Hematopoietic multipotent progenitor cell (in vitro differentiated cells): ENCODE results near the gene FERMT2. TPM values are rescaled to one million over a fixed set of nuclear protein-coding genes. Genes with fewer than 3 reads are reported as not detected.

Experiments
- DNase-seq, 3 donors: peaks; one replicate each; pipeline ENCODE4 v3.0.0-alpha.2; 2011 to 2015; ENCODE audit warnings: low read depth in 2 of 3, low spot score in 2 of 3
- total RNA-seq: library from RNA; depleted of rRNA; stranded (reverse); fragments of >200 nt; gene quantifications from one replicate; pipeline ENCODE4 v1.2.3, GENCODE V29; 2012

Gene FERMT2
- total RNA-seq, 1 donor: under 0.01 TPM

DNA sequence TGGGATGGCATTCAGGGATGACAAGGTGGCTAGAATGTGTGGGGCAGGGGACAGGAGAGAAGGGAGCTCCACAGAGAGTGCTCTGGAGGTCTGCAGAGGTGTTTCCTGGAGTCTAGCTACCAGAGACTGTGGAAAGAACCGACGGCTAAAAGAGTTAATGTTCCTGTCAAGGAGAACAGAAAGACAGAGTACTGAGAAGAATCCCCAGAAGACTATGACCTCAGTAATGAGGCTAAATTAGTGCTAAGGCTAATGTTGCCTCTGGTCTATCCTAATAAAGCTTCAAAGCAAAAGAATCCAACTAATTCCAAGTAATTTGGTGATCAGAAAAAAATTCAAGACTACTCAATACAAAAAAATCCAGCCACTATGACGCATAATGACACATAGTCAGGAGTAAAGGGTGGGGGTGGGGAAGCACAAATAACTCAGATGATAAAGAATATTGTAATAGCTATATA lies 44.7 kb downstream of the FERMT2 start:
- no peak for DNase-seq

DNA sequence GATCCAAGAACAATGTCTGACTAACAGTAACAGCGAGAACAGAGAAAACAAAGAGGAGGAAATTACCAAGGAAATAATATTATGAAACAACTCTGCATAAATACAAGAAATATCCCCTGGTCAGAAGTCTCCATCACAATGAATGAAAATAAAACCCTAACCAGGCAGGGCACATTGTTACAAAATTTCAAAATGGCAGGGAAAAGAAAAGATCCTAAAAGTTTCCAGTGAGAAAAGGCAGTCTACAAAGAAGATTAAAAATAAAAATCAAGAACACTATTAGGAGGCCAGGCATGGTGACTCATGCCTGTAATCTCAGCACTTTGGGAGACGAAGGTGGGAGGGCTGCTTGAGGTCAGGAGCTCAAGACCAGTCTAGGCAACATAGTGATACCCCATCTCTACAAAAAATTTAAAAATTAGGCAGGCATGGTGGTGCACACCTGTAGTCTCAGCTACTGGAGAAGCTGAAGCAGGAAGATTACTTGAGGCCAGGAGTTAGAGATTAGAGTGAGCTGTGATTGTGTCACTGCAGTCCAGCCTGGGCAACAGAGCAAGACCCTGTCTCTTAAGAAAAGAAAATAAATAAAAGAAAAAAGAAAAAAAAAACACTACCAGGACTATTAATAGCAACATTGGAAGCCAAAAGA lies 47.8 kb downstream of the FERMT2 start:
- no peak for DNase-seq

- DNase-seq: no peak
Measured at GRCh38 chr14:52901357-52901980, 49.4 kb downstream of the FERMT2 start.

DNA sequence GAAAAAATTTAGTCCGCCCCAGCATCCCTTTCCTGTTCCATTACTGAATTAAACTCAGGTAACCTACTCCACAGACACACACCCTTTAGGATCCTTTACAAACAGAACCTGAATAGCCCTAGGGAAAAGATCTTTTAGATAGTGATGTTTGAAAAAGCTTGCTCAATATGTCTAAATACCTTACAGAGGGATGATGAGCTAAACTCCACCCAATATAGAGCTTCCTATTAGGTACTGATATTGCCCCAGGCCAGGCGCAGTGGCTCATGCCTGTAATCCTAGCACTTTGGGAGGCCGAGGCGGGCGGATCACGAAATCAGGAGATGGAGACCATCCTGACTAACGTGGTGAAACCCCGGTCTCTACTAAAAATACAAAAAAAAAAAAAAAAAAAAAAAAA lies 50.1 kb downstream of the FERMT2 start:
- DNase-seq: no peak

DNA sequence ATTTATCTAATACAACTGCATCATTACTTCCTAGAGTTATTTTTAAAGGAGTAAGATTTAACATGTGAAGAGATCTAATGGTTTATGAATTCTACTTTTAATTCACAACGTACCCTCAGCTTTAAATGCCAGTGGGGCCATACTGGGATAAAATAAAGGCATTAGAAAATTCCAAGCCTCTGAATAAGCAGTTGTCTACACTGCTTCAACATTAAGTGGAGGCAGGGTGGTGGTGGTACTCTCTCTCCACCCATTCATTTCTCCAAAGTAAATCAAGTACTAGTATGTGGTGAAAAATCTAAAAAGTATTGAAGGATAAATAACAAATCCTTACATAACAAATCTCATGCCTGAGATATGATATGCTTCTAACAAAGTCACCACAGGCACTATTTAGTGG lies 52.4 kb downstream of the FERMT2 start:
- DNase-seq: no peak

GRCh38 chr14:52895000-52895399 lies 55.9 kb downstream of the FERMT2 start:
- DNase-seq: peak in 2 of 3 donors; percentile 22 to 52

DNA sequence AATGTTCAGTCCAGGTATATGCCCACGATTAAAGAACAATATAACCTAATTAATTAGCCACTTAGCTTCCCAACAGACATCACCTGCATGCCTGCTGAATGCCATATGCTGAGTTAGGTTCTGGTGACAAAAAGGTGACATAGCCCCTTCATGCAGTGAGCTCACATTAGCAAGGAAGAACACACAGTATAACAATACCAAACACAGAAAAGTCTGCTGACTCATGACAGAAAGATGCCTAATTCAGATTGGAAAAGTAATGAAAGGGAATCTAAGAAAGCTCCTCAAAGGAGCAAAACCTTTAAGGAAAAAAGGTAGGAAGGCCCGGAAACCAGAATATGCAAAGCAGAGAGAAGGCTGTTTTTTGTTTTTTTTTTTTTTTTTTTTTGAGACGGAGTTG lies 59.0 kb downstream of the FERMT2 start:
- no peak for DNase-seq

DNA sequence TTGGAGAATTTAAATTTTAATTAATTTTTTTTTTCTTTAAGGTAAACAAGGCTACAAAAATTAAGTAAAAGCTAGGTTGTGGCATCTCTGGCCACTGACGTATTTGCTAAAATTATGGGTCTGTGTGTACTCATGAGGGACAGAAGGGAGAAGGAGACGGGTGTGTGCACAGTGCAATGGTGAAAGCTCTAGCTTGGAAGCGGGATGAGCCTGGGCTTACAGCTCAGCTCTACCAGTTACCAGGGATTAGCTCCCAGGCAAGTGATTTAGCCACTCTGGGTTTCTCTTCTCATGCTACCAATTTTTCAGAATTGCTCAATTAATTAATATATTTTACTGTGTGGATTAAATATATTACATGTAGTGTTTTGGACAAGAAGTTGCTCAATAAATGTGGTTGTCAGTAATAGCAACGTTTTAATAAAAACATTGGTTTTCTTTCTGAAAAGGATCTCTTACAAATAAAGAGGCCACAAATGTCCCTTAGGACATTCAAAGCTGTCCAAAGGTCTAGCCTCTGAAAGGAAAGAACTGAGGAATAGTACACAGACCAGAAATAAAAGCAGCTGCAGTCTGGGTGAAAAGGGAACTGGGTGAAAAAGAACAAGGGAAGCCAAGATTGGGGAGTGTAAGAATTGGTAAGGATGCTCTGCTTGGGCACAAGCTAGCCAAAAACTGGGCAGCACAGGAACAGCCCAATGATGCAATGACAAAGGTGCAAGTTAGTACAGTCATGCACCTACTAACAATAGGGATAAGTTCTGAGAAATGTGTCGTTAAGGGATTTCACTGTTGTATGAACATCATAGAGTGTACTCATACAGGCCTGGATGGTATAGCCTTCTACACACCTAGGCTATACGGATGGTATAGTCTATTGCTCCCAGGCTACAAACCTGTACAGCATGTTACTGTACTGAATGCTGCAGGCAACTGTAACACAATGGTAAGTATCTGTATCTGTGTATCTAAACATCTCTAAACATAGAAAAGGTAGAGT lies 61.7 kb downstream of the FERMT2 start:
- no peak for DNase-seq

DNA sequence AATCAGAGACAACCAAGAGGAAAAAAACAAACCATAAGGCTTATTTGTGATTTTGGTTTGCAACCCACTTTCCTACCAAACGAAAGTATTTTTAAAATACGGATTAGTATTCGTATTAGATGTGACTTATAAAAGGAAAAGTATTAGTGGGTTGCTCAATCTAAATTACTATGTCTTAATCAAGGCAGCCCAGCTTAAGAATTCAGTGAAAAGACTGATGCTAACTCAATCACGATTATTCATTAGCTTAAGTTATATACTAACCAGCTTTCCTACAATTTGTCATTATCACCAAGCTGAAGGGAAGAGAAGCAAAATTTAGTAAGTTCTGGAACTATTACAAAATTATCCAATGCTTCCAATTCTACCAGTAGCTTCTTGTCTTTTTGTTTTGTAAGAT lies 62.7 kb downstream of the FERMT2 start:
- no peak for DNase-seq

DNA sequence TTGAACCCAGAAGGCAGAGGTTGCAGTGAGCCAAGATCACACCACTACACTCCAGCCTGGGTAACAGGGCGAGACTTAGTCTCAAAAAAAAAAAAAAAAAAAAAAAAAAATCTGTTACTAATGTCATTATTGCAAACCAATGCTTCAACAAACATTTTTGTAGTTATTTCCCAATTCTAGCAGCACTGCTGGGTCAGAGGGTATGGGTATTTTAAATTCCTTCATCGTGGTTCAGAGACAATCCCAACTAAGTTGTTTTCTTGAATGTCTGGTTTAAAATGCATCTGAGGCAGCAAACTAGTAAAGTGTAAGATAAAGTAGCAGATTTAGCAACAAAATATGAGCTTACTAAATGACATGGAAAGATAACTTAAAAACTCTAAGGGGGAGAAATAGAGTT lies 65.6 kb downstream of the FERMT2 start:
- no peak for DNase-seq

DNA sequence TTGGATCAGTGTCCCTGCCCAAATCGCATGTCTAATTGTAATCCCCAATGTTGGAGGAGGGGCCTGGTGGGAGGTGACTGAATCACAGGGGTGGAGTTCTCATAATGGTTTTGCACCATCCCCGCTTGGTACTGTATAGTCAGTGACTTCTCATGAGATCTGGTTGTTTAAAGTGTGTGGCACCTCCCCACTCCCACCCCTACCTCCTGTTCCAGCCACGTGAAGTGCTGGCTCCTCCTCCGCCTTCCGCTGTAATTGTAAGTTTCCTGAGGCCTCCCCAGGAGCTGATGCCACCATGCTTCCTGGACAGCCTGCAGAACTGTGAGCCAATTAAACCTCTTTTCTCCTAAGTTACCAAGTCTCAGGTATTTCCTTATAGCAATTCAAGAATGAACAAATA lies 67.2 kb downstream of the FERMT2 start:
- no peak for DNase-seq

- no peak for DNase-seq
Measured at GRCh38 chr14:52882824-52883223, 68.0 kb downstream of the FERMT2 start.

DNA sequence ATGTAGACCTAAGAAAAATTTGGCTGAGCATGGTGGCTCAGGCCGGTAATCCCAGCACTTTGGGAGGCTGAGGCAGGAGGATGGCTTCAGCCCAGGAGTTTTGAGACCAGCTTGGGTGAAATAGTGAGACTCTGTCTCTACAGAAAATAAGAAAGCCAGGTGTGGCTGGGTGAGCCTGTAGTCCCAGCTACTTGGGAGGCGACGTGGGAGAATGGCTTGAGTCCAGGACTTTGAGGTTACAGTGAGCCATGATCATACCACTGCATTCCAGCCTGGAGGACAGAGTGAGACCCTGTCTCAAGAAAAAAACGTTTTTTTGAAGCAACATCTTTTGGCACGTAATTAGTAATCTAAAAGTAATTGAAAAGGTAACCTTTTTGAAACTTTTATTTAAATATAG lies 70.9 kb downstream of the FERMT2 start:
- no peak for DNase-seq

DNA sequence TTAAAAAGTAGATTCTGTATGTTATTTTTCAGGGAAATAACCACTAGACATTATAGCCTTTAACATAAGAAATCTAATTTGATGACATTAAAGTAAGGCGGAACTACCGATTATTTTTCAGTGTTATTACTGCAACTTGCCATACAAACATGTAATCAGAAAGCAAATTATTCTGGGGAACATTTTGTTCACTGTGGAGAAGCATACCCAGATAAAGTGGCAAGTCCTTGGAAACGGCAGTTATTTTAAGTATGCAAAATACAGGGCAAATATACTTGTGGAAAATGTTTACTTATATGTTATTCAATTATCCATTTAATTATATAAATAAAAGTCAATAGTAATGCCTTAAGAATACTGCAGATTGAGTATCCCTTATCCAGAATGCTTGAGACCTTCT lies 71.9 kb downstream of the FERMT2 start:
- no peak for DNase-seq

DNA sequence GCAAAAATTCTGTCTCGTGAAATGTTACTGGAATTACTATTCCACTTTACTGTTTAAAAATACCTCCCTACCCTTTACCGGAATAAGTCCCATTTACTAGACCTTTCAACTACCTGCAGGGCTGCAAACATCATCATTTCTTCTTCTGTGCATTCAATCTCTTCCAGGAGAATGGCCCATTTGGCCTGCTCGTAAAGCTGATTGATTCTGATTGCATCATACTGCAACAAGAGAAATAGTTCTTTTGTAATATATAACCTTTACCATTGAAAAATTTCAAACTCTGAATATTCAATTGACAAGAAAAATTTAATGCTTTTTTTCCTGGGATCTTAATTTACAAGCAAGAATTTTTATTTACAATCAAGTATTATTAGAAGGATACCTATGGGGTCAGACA lies 72.4 kb downstream of the FERMT2 start:
- DNase-seq: no peak

GRCh38 chr14:52877628-52878027 lies 73.2 kb downstream of the FERMT2 start:
- DNase-seq: no peak

DNA sequence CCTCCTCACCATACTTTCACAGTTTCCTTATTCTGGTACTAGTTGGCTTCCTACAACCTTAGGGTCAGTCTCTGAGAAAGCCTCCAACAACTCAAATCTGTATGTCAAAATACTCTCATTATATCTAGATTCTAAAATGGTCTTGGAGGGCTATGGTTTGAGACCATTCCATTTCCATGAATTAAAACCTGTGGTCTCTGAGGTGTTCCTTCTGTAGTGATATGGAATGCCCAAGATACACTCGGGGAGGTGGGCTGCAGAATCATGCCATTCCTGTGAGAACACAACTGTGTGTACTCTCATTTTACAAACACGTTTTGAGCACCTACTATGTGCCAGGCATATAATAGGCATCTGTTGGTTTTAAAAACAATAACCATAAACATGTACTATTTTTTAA lies 74.0 kb downstream of the FERMT2 start:
- DNase-seq: no peak

DNA sequence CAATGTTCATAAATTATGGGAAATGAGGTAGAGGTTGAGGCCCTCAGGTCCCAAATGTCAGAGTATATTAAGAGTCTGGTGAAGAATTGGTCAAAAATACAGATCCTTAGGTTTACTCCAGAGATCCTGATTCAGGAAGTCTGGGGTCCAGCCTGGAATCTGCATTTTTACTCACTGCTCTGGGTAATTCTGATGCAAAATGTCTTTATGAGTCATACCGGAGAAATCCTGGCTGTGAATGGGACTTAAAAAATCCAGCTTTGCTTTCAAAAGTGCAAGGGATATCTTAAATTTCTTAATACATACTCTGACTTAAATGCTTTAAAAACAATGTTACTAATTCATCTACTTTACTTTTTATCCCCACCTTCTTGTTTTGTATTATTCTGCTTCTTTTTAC lies 74.5 kb downstream of the FERMT2 start:
- no peak for DNase-seq

DNA sequence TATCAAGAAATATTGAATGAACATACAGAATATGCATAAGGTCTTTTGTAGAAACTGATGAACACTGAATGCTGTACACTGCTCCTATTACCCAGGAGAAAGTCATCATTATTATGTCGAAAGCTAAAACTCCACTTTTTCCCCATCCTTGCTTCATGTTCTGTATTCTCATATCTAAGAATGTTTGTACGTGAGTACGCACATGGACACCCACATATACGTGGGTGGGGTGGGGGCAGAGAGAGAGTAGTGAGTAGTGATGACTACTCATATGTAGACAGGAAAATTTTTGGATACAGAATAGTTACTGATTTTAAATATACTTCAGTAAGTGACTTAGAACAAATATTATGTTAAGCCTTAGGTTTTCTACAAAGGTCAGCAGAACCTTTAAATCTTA lies 75.1 kb downstream of the FERMT2 start:
- no peak for DNase-seq

DNA sequence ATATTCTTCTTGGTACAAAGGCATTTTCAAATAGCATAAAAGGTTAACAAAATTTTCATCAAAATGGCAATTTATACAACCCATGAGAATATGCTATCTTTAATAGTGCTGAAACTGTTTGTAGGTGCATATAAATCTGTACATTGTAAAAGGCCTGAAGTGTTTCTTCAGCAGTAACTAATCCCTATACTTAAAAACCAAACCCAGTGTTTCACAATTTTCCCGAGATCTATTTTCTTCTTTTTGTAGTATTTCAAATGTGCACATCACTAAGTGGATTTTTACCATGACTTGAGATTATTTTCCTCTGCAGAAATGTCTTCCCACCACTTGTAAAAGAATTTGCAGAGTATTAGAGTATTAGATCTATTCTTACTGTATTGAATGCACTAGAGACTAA lies 76.5 kb downstream of the FERMT2 start:
- no peak for DNase-seq

- DNase-seq: no peak
Measured at GRCh38 chr14:52873694-52874093, 77.2 kb downstream of the FERMT2 start.

DNA sequence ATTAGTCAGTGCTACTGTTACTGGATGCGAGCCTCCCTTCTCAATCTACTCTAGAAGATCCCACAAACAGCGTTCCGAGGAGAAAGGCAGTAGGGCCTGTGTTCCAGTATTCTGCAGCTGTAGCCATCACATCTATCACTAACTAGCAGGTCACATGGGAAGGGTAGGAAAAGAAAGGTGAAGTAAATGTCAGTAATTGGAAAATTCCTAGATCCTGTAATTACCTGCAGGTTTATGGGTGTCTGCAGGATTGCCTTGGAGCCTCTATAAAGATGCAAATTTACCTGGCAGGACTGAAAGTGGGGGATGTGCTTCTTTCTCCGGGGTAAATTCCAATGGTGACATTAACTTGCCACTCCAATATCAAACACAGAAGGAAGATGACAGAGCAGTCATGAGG lies 77.8 kb downstream of the FERMT2 start:
- DNase-seq: no peak
